ENCODE measurements around the gene KLK12. TPM values are rescaled to one million over a fixed set of nuclear protein-coding genes. Genes with fewer than 3 reads are reported as not detected.

The KLK12 gene
- total and polyA plus RNA-seq, 12 donors, result 0.17 TPM; not detected in 11

- Histone ChIP-seq H3K27ac (no peak overlapping the region), H3K4me3 (no peak overlapping the region), H3K9me3 (replicated peaks in 1 of 3) (no peaks in the 10 kb centered on the region), H3K27me3 (peaks cover 7% of the 10 kb centered on the region), H3K36me3 (replicated peaks in 1 of 2) (no peaks in the 10 kb centered on the region), H3K4me1 (replicated peaks in 1 of 2) (no peaks in the 10 kb centered on the region)
- TF ChIP-seq POLR2A (IDR thresholded peaks at IDR 0.05), result no peak
- TF ChIP-seq CTCF (IDR thresholded peaks at IDR 0.05), result no peak
- intact Hi-C loops (cut with DNase I), result loop anchor here in 1 of 2 donors (10.0 kb wide), 1 partner anchor 145 kb away; no protein-coding TSS in a partner anchor
- no peak for DNase-seq
- 45 to 85% (median 66%) methylated on average over 1 to 2 of the region's 2 CpGs for WGBS, 4 donors
These were observed 5.1 kb downstream of the KLK12 start for GRCh38 chr19:51029718-51030117.

- intact Hi-C loops (cut with DNase I), result loop anchor here in 1 of 2 donors (10.0 kb wide), 1 partner anchor 147 kb away; no protein-coding TSS in a partner anchor
- H3K9me3 ChIP-seq (replicated peaks in 1 of 3), result no peaks in the 10 kb centered on the region
- WGBS, 4 donors, result 54 to 60% (median 57%) methylated on average over 5 of the region's 5 CpGs
- peaks cover 12% of the 10 kb centered on the region for H3K27me3 ChIP-seq
- no peak overlapping the region for H3K27ac ChIP-seq
- DNase-seq, result no peak
- H3K4me3 ChIP-seq, result no peak overlapping the region
- TF ChIP-seq CTCF (IDR thresholded peaks at IDR 0.05) (no peak), POLR2A (IDR thresholded peaks at IDR 0.05) (no peak)
- no peaks in the 10 kb centered on the region for H3K36me3 ChIP-seq (replicated peaks in 1 of 2)
- no peaks in the 10 kb centered on the region for H3K4me1 ChIP-seq (replicated peaks in 1 of 2)
These were observed 6.9 kb downstream of the KLK12 start for GRCh38 chr19:51027873-51028272.

- no peak overlapping the region for H3K27ac ChIP-seq
- no peak for DNase-seq
- no peaks in the 10 kb centered on the region for H3K9me3 ChIP-seq (replicated peaks in 1 of 3)
- peaks cover 12% of the 10 kb centered on the region for H3K27me3 ChIP-seq
- H3K36me3 ChIP-seq (replicated peaks in 1 of 2), result no peaks in the 10 kb centered on the region
- WGBS, 4 donors, result 50 to 61% (median 53%) methylated on average over 14 of the region's 14 CpGs
- no peak for TF ChIP-seq POLR2A (IDR thresholded peaks at IDR 0.05)
- no peak for TF ChIP-seq CTCF (IDR thresholded peaks at IDR 0.05)
- H3K4me1 ChIP-seq (replicated peaks in 1 of 2), result no peaks in the 10 kb centered on the region
- intact Hi-C loops (cut with DNase I), result loop anchor here in 1 of 2 donors (10.0 kb wide), 1 partner anchor 148 kb away; no protein-coding TSS in a partner anchor
- no peak overlapping the region for H3K4me3 ChIP-seq
These were observed 7.5 kb downstream of the KLK12 start for GRCh38 chr19:51027126-51027806.

GRCh38 chr19:51026554-51026831, 8.3 kb downstream of the KLK12 start, which contains the start of gene KLK11:
Gene KLK11, minus strand, starts transcription at chr19:51026616. Its CDS starts 985 bp downstream, at chr19:51025631.
- Histone ChIP-seq H3K4me1 (replicated peaks in 1 of 2) (no peaks in the 10 kb centered on the region), H3K27me3 (peaks cover 12% of the 10 kb centered on the region), H3K4me3 (no peak within 1 kb of the TSS), H3K9me3 (replicated peaks in 1 of 3) (no peaks in the 10 kb centered on the region), H3K36me3 (replicated peaks in 1 of 2) (no peaks in the 10 kb centered on the region), H3K27ac (no peak within 1 kb of the TSS)
- DNase-seq, result no peak
- TF ChIP-seq POLR2A (IDR thresholded peaks at IDR 0.05), result no peak
- intact Hi-C loops (cut with DNase I), result loop anchor here in 1 of 2 donors (10.0 kb wide), 1 partner anchor 148 kb away; no protein-coding TSS in a partner anchor
- WGBS, 4 donors, result 78 to 87% (median 81%) methylated on average over 4 to 11 of the region's 11 CpGs

Measured in adrenal gland (tissue), 12 donors.